ENCODE data around the gene LRP1B. TPM values are rescaled to one million over a fixed set of nuclear protein-coding genes. Genes with fewer than 3 reads are reported as not detected.

Gene LRP1B
- polyA plus RNA-seq, 1 of the 3 experiments (the other 2 are of a cell fraction) = 0.28 TPM

DNA sequence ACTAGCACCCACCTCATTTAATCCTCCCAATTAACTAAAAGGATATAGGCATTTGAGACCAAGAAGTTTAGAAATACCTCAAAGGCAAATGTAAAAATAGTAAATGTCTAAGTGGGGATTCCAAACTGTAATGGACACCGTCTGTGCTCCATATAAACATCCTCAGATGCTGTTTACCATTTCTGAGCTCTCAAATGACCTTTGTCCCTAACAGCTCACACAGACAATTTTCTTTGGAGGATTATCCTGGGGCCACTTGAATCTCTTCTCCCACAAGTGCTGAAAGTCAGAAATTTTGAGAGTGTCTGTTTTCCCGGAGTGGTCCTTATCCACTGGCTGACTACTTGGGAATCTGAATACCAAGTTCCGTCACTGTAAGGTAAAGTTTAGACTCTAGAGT, 1418.9 kb downstream of the LRP1B start (continued):
- TF ChIP-seq, protein P1, sequence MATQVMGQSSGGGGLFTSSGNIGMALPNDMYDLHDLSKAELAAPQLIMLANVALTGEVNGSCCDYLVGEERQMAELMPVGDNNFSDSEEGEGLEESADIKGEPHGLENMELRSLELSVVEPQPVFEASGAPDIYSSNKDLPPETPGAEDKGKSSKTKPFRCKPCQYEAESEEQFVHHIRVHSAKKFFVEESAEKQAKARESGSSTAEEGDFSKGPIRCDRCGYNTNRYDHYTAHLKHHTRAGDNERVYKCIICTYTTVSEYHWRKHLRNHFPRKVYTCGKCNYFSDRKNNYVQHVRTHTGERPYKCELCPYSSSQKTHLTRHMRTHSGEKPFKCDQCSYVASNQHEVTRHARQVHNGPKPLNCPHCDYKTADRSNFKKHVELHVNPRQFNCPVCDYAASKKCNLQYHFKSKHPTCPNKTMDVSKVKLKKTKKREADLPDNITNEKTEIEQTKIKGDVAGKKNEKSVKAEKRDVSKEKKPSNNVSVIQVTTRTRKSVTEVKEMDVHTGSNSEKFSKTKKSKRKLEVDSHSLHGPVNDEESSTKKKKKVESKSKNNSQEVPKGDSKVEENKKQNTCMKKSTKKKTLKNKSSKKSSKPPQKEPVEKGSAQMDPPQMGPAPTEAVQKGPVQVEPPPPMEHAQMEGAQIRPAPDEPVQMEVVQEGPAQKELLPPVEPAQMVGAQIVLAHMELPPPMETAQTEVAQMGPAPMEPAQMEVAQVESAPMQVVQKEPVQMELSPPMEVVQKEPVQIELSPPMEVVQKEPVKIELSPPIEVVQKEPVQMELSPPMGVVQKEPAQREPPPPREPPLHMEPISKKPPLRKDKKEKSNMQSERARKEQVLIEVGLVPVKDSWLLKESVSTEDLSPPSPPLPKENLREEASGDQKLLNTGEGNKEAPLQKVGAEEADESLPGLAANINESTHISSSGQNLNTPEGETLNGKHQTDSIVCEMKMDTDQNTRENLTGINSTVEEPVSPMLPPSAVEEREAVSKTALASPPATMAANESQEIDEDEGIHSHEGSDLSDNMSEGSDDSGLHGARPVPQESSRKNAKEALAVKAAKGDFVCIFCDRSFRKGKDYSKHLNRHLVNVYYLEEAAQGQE (IDR thresholded peaks at IDR 0.05; ENCODE audit: low read depth, low read length) = no peak
- TF ChIP-seq, protein P2, sequence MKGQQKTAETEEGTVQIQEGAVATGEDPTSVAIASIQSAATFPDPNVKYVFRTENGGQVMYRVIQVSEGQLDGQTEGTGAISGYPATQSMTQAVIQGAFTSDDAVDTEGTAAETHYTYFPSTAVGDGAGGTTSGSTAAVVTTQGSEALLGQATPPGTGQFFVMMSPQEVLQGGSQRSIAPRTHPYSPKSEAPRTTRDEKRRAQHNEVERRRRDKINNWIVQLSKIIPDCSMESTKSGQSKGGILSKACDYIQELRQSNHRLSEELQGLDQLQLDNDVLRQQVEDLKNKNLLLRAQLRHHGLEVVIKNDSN (IDR thresholded peaks at IDR 0.05; ENCODE audit: borderline replicate concordance, low read depth) = no peak
- no peak for TF ChIP-seq SMC3 (IDR thresholded peaks at IDR 0.05; ENCODE audit: low read depth, low read length)
- no peak for TF ChIP-seq FOXJ3 (CRISPR knock-in tag; IDR thresholded peaks at IDR 0.05)
- no peak for TF ChIP-seq NFIC (IDR thresholded peaks at IDR 0.05; ENCODE audit: borderline replicate concordance)
- no peak for TF ChIP-seq RFX5 (IDR thresholded peaks at IDR 0.05; ENCODE audit: low read length)

DNA sequence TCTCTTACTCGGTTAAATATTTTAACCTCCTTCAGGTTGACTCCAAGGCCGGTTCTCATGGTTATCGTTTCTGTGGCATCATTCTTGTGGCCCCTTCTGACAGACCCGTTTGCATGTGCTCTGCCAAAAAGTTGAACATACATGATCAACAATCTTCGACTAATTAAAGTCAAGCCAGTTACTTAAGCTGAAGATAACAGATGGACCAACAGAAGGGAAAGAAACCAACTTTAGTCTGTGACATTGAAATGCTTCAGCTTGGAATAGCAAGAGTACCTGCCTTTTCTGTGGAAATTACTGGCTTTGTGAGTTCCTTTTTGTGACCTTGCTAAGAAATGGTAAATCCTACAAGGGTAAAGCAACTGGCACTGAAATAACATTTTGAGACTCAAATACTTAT, 1429.1 kb downstream of the LRP1B start:
- Histone ChIP-seq H3K27ac (ENCODE audit: low read depth in 2 of 2, low read length in 1 of 2) (no peak overlapping the region), H3K9me3 (no peaks in the 10 kb centered on the region), H3K4me2 (no peak overlapping the region), H3K27me3 (ENCODE audit: insufficient read depth) (no peaks in the 10 kb centered on the region), H3K4me1 (ENCODE audit: control insufficient read depth in 1 of 2, insufficient read depth in 2 of 2, low read depth in 1 of 2, low read length in 1 of 2) (no peaks in the 10 kb centered on the region), H3K9me2 (no peaks in the 10 kb centered on the region), H3K36me3 (replicated peaks in 1 of 2; ENCODE audit: control insufficient read depth in 1 of 2, insufficient read depth in 2 of 2, low read length in 1 of 2) (no peaks in the 10 kb centered on the region), H4K20me1 (ENCODE audit: insufficient read depth) (no peaks in the 10 kb centered on the region), H3K79me2 (ENCODE audit: insufficient read depth) (no peaks in the 10 kb centered on the region), H3K4me3 (ENCODE audit: low read depth in 2 of 2, low read length in 1 of 2) (no peak overlapping the region), H2AFZ (ENCODE audit: low read depth) (no peak overlapping the region), H3K9ac (no peak overlapping the region), H3F3A (replicated peaks; ENCODE audit: insufficient read depth) (no peaks in the 10 kb centered on the region)
- 78% methylated on average over 5 of the region's 5 CpGs for WGBS (ENCODE audit: low lambda C conversion rate)
- POLR2A ChIA-PET = no interaction called here
- CTCF ChIA-PET = no interaction called here
- no peak for DNase-seq
- TF ChIP-seq SIN3A (IDR thresholded peaks at IDR 0.05; ENCODE audit: borderline replicate concordance, low read depth, low read length) = no peak
- no peak for TF ChIP-seq TAF1 (IDR thresholded peaks at IDR 0.05; ENCODE audit: borderline replicate concordance, low read depth, low read length)
- TF ChIP-seq, protein P3, sequence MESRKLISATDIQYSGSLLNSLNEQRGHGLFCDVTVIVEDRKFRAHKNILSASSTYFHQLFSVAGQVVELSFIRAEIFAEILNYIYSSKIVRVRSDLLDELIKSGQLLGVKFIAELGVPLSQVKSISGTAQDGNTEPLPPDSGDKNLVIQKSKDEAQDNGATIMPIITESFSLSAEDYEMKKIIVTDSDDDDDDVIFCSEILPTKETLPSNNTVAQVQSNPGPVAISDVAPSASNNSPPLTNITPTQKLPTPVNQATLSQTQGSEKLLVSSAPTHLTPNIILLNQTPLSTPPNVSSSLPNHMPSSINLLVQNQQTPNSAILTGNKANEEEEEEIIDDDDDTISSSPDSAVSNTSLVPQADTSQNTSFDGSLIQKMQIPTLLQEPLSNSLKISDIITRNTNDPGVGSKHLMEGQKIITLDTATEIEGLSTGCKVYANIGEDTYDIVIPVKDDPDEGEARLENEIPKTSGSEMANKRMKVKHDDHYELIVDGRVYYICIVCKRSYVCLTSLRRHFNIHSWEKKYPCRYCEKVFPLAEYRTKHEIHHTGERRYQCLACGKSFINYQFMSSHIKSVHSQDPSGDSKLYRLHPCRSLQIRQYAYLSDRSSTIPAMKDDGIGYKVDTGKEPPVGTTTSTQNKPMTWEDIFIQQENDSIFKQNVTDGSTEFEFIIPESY (IDR thresholded peaks at IDR 0.05; ENCODE audit: borderline replicate concordance, low read depth) = no peak
- no peak for TF ChIP-seq FOXJ3 (CRISPR knock-in tag; IDR thresholded peaks at IDR 0.05)
- TF ChIP-seq TEAD4 (IDR thresholded peaks at IDR 0.05; ENCODE audit: borderline replicate concordance, insufficient read depth) = no peak
- TF ChIP-seq YY1 (IDR thresholded peaks at IDR 0.05; ENCODE audit: low read depth) = no peak
- TF ChIP-seq GATA2 (CRISPR knock-in tag; IDR thresholded peaks at IDR 0.05) = no peak
- TF ChIP-seq, protein P4, sequence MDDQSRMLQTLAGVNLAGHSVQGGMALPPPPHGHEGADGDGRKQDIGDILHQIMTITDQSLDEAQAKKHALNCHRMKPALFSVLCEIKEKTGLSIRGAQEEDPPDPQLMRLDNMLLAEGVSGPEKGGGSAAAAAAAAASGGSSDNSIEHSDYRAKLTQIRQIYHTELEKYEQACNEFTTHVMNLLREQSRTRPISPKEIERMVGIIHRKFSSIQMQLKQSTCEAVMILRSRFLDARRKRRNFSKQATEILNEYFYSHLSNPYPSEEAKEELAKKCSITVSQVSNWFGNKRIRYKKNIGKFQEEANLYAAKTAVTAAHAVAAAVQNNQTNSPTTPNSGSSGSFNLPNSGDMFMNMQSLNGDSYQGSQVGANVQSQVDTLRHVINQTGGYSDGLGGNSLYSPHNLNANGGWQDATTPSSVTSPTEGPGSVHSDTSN (IDR thresholded peaks at IDR 0.05) = no peak
- TF ChIP-seq RXRA (IDR thresholded peaks at IDR 0.05; ENCODE audit: borderline replicate concordance, low read depth) = no peak
